SU-DHL-6 (cell line): ENCODE measurements around the gene CCDC169.
"Not testable (repeated sequence)": the region's sequence is repeated elsewhere in the genome, so short reads cannot be mapped to it uniquely, and the experiment has no call there.

Source experiments
- H2AFZ ChIP-seq: fragments of 200-600 bp; sonication (generic); 2 replicates; pipeline ENCODE4 v1.6.1; 2014; ENCODE audit warnings: low read depth, mild to moderate bottlenecking, moderate library complexity, mixed read lengths, antibody characterized with exemption, low read length; ENCODE audit not compliant: severe bottlenecking
- H3F3A ChIP-seq: fragments of 200-600 bp; shearing (Covaris generic); 2 replicates; pipeline ENCODE4 v1.6.0; 2016; ENCODE audit warnings: antibody characterized with exemption, mild to moderate bottlenecking; ENCODE audit not compliant: insufficient read depth
- H3K27ac ChIP-seq: fragments of 200-600 bp; sonication (generic); 2 replicates; pipeline ENCODE4 v1.5.1; 2016; ENCODE audit warnings: low read depth, mild to moderate bottlenecking, low read length, moderate library complexity, mixed read lengths
- H3K27me3 ChIP-seq: fragments of 200-600 bp; sonication (generic), shearing (Covaris generic); 2 replicates; pipeline ENCODE4 v1.6.0; 2014; ENCODE audit warnings: mild to moderate bottlenecking, low read length
- H3K36me3 ChIP-seq: fragments of 200-600 bp; sonication (generic); 2 replicates; pipeline ENCODE4 v1.6.1; 2014; ENCODE audit warnings: mild to moderate bottlenecking, low read length, mixed read lengths
- H3K4me2 ChIP-seq: fragments of 300-600, 200-600 bp; shearing (Covaris generic), sonication (generic); 2 replicates; pipeline ENCODE4 v1.6.0; 2014; ENCODE audit warnings: low read length, low read depth, mild to moderate bottlenecking; ENCODE audit not compliant: poor library complexity, severe bottlenecking
- H3K4me3 ChIP-seq: fragments of 200-600 bp; sonication (generic); 2 replicates; pipeline ENCODE4 v1.5.1; 2014; ENCODE audit warnings: antibody characterized with exemption, low read length, mild to moderate bottlenecking, mixed read lengths; ENCODE audit not compliant: insufficient read depth, poor library complexity, severe bottlenecking
- H3K79me2 ChIP-seq: fragments of 200-600 bp; sonication (generic); 2 replicates; pipeline ENCODE4 v1.6.1; 2014; ENCODE audit warnings: mild to moderate bottlenecking, low read length, moderate library complexity; ENCODE audit not compliant: insufficient read depth
- H3K9ac ChIP-seq: fragments of 200-600 bp; sonication (generic); 2 replicates; pipeline ENCODE4 v1.7.0; 2014; ENCODE audit warnings: mild to moderate bottlenecking, low read length
- H3K9me2 ChIP-seq: fragments of 200-600 bp; sonication (generic); replicated peaks from 2 replicates; pipeline ENCODE4 v1.6.1; 2014; ENCODE audit warnings: low read length; ENCODE audit not compliant: insufficient read depth
- H3K9me3 ChIP-seq: fragments of 200-600 bp; sonication (generic); 2 replicates; pipeline ENCODE4 v1.6.1; 2014; ENCODE audit warnings: low read length, mixed read lengths; ENCODE audit not compliant: insufficient read depth
- H4K20me1 ChIP-seq: fragments of 200-600 bp; sonication (generic); 2 replicates; pipeline ENCODE4 v1.6.1; 2014; ENCODE audit warnings: low read depth, mild to moderate bottlenecking, antibody characterized with exemption, low read length, moderate library complexity, mixed read lengths
- CTCF ChIP-seq: fragments of 200-600 bp; sonication (generic); IDR thresholded peaks from one replicate; pipeline ENCODE4 v1.5.1; 2017; ENCODE audit warnings: antibody characterized with exemption, mild to moderate bottlenecking, low read length, moderate library complexity; ENCODE audit not compliant: insufficient read depth, poor library complexity, severe bottlenecking
- EZH2phosphoT487 ChIP-seq: fragments of 200-600 bp; sonication (generic), shearing (Covaris generic); conservative IDR thresholded peaks from 2 replicates; pipeline ENCODE4 v1.6.1; 2018; ENCODE audit warnings: mild to moderate bottlenecking, antibody characterized with exemption, low read length, moderate library complexity, mixed read lengths

CCDC169 gene

GRCh38 chr13:36310417-36311108, 12.9 kb upstream of the CCDC169 start:
- H2AFZ ChIP-seq = no peak overlapping the region
- H3K4me3 ChIP-seq = no peak overlapping the region
- no peak overlapping the region for H3K4me2 ChIP-seq
- H3K9ac ChIP-seq = no peak overlapping the region
- H3F3A ChIP-seq = no peaks in the 10 kb centered on the region
- no peaks in the 10 kb centered on the region for H3K36me3 ChIP-seq
- no peak for TF ChIP-seq EZH2phosphoT487
- H3K27ac ChIP-seq = no peak overlapping the region
- H4K20me1 ChIP-seq = no peaks in the 10 kb centered on the region
- H3K9me3 ChIP-seq = no peaks in the 10 kb centered on the region
- H3K9me2 ChIP-seq = no peaks in the 10 kb centered on the region
- H3K27me3 ChIP-seq = no peaks in the 10 kb centered on the region
- no peaks in the 10 kb centered on the region for H3K79me2 ChIP-seq

- Histone ChIP-seq H3F3A (no peaks in the 10 kb centered on the region), H3K9ac (no peak overlapping the region), H3K4me2 (no peak overlapping the region), H3K9me3 (no peaks in the 10 kb centered on the region), H2AFZ (no peak overlapping the region), H3K27me3 (no peaks in the 10 kb centered on the region), H3K4me3 (no peak overlapping the region), H4K20me1 (no peaks in the 10 kb centered on the region), H3K27ac (no peak overlapping the region), H3K79me2 (no peaks in the 10 kb centered on the region), H3K36me3 (no peaks in the 10 kb centered on the region), H3K9me2 (no peaks in the 10 kb centered on the region)
- TF ChIP-seq EZH2phosphoT487 (no peak), CTCF (no peak)
These were observed 4.7 kb upstream of the CCDC169 start for GRCh38 chr13:36302289-36302688.

GRCh38 chr13:36299469-36299868, 1.9 kb upstream of the CCDC169 start:
- H3F3A ChIP-seq, H3K27me3 ChIP-seq, H3K36me3 ChIP-seq, H3K9me3 ChIP-seq, H3K27ac ChIP-seq, H3K9ac ChIP-seq, H3K9me2 ChIP-seq, H3K4me3 ChIP-seq, H3K79me2 ChIP-seq, H2AFZ ChIP-seq, H4K20me1 ChIP-seq, H3K4me2 ChIP-seq: not testable (repeated sequence)

- Histone ChIP-seq H3K4me2 (no peak overlapping the region), H3K79me2 (no peaks in the 10 kb centered on the region), H3K9me3 (no peaks in the 10 kb centered on the region), H2AFZ (no peak overlapping the region), H3F3A (no peaks in the 10 kb centered on the region), H4K20me1 (no peaks in the 10 kb centered on the region), H3K4me3 (no peak overlapping the region), H3K27ac (no peak overlapping the region), H3K27me3 (no peaks in the 10 kb centered on the region), H3K36me3 (no peaks in the 10 kb centered on the region), H3K9me2 (no peaks in the 10 kb centered on the region), H3K9ac (no peak overlapping the region)
- TF ChIP-seq CTCF (no peak), EZH2phosphoT487 (no peak)
These were observed 988 bp upstream of the CCDC169 start for GRCh38 chr13:36298535-36299068.
